IMR-90 (cell line): Measurements from ENCODE around the gene SP7. TPM values are rescaled to one million over a fixed set of nuclear protein-coding genes. Genes with fewer than 3 reads are reported as not detected.

Experiments used
- ATAC-seq: fragments of 200-7000 bp; cut with Tn5 transposase; 2 replicates; pipeline ENCODE4 v1.9.1; 2020; ENCODE audit warnings: low read depth, mild to moderate bottlenecking, moderate library complexity
- BruUV-seq: library from RNA; stranded (reverse); fragments of 400-500 nt; replicated peaks from 2 replicates; lab custom pipeline; 2021; lab: Mats Ljungman, UMichigan
- CTCF ChIA-PET: fragments of 300-600 bp; formaldehyde crosslinking; extraction: SDS; loops from one replicate; lab custom pipeline; 2021; ENCODE audit warnings: antibody characterized with exemption; lab: Yijun Ruan, JAX
- POLR2A ChIA-PET: fragments of 300-600 bp; sonication (Branson Sonifier 250); formaldehyde crosslinking; loops from one replicate; lab custom pipeline; 2022; ENCODE audit warnings: antibody characterized with exemption; ENCODE audit not compliant: unreplicated experiment; lab: Charles Lee
- DNase-seq: peaks from one replicate; pipeline ENCODE4 v3.0.0; 2013
- H2AFZ ChIP-seq: replicated peaks from 2 replicates; pipeline ENCODE3; 2013; ENCODE audit warnings: low read length, mild to moderate bottlenecking; ENCODE audit not compliant: poor library complexity
- H2AK5ac ChIP-seq: 2 replicates; pipeline ENCODE4 v1.6.1; 2013; ENCODE audit warnings: low read depth, low read length, inconsistent platforms
- H2AK9ac ChIP-seq: replicated peaks from 2 replicates; pipeline ENCODE3; 2013; ENCODE audit warnings: mild to moderate bottlenecking, low read depth, low read length, moderate library complexity; ENCODE audit not compliant: poor library complexity
- H2BK120ac ChIP-seq: 2 replicates; pipeline ENCODE4 v1.6.1; 2013; ENCODE audit warnings: low read depth, low read length, inconsistent platforms
- H2BK15ac ChIP-seq: 3 replicates; pipeline ENCODE4 v1.6.1; 2013; ENCODE audit warnings: low read depth, low read length, inconsistent platforms
- H2BK20ac ChIP-seq: 2 replicates; pipeline ENCODE4 v1.6.1; 2013; ENCODE audit warnings: low read depth, mild to moderate bottlenecking, inconsistent platforms, low read length, moderate library complexity
- H2BK5ac ChIP-seq: 2 replicates; pipeline ENCODE4 v1.6.1; 2013; ENCODE audit warnings: mild to moderate bottlenecking, low read depth, low read length, inconsistent platforms; ENCODE audit not compliant: poor library complexity, severe bottlenecking
- H3K14ac ChIP-seq: replicated peaks from 2 replicates; pipeline ENCODE4 v1.6.1; 2013; ENCODE audit warnings: low read depth, low read length, inconsistent platforms
- H3K18ac ChIP-seq: 2 replicates; pipeline ENCODE4 v1.6.1; 2013; ENCODE audit warnings: low read depth, low read length, control low read depth
- H3K23ac ChIP-seq: 2 replicates; pipeline ENCODE4 v1.6.1; 2013; ENCODE audit warnings: low read depth, low read length, inconsistent platforms
- H3K27ac ChIP-seq: 2 replicates; pipeline ENCODE4 v1.5.1; 2013; ENCODE audit warnings: mild to moderate bottlenecking, control low read depth, low read length; ENCODE audit not compliant: insufficient read depth
- H3K27me3 ChIP-seq: 2 replicates; pipeline ENCODE4 v1.6.1; 2013; ENCODE audit warnings: low read length; ENCODE audit not compliant: control insufficient read depth, insufficient read depth
- H3K36me3 ChIP-seq: 2 replicates; pipeline ENCODE4 v1.6.1; 2013; ENCODE audit warnings: low read length, mixed read lengths; ENCODE audit not compliant: control insufficient read depth, insufficient read depth
- H3K4ac ChIP-seq: 2 replicates; pipeline ENCODE4 v1.6.1; 2013; ENCODE audit warnings: low read depth, low read length, inconsistent platforms
- H3K4me1 ChIP-seq: 2 replicates; pipeline ENCODE4 v1.6.1; 2013; ENCODE audit warnings: low read length, mixed read lengths; ENCODE audit not compliant: control insufficient read depth, insufficient read depth
- H3K4me2 ChIP-seq: 2 replicates; pipeline ENCODE4 v1.6.1; 2013; ENCODE audit warnings: low read depth, mild to moderate bottlenecking, control low read depth, low read length, moderate library complexity
- H3K4me3 ChIP-seq: 2 replicates; pipeline ENCODE4 v1.5.1; 2013; ENCODE audit warnings: low read depth, mild to moderate bottlenecking, control low read depth, low read length, moderate library complexity; ENCODE audit not compliant: insufficient read depth
- H3K56ac ChIP-seq: 2 replicates; pipeline ENCODE4 v1.6.1; 2013; ENCODE audit warnings: low read length, inconsistent platforms; ENCODE audit not compliant: insufficient read depth; ENCODE audit errors: extremely low read depth
- H3K79me1 ChIP-seq, 2 experiments: 2 replicates each; pipeline ENCODE4 v1.6.1; 2013; ENCODE audit warnings: low read length in 2 of 2, inconsistent platforms in 1 of 2, low read depth in 1 of 2
- H3K9ac ChIP-seq: 2 replicates; pipeline ENCODE4 v1.6.1; 2013; ENCODE audit warnings: low read depth, low read length, control low read depth
- H3K9me1 ChIP-seq: 2 replicates; pipeline ENCODE4 v1.6.1; 2013; ENCODE audit warnings: low read length, inconsistent platforms; ENCODE audit not compliant: insufficient read depth
- H3K9me3 ChIP-seq: 2 replicates; pipeline ENCODE4 v1.6.1; 2013; ENCODE audit warnings: low read length; ENCODE audit not compliant: control insufficient read depth, insufficient read depth
- H4K20me1 ChIP-seq: 2 replicates; pipeline ENCODE4 v1.6.1; 2013; ENCODE audit warnings: low read length, inconsistent platforms; ENCODE audit not compliant: insufficient read depth
- H4K5ac ChIP-seq: 2 replicates; pipeline ENCODE4 v1.6.1; 2013; ENCODE audit warnings: mild to moderate bottlenecking, low read depth, low read length, control low read depth
- H4K8ac ChIP-seq, 2 experiments: 2 replicates each; pipeline ENCODE4 v1.6.1; 2013; ENCODE audit warnings: low read depth in 2 of 2, low read length in 2 of 2, control low read depth in 1 of 2, inconsistent platforms in 1 of 2
- H4K91ac ChIP-seq: 2 replicates; pipeline ENCODE4 v1.6.1; 2013; ENCODE audit warnings: low read depth, low read length, inconsistent platforms; ENCODE audit not compliant: insufficient read depth
- BHLHE40 ChIP-seq: fragments of 150-350 bp; IDR thresholded peaks from 2 replicates; pipeline ENCODE4 v1.6.1; 2016; ENCODE audit warnings: mild to moderate bottlenecking, low read depth, low read length
- CEBPB ChIP-seq: IDR thresholded peaks from 2 replicates; pipeline ENCODE4 v1.6.1; 2012; ENCODE audit warnings: low read depth, low read length, improper control_type of control experiment
- CHD1 ChIP-seq: IDR thresholded peaks from 2 replicates; pipeline ENCODE4 v1.6.1; 2012; ENCODE audit warnings: low read depth, low read length, improper control_type of control experiment
- CTCF ChIP-seq: conservative IDR thresholded peaks from 2 replicates; pipeline ENCODE4 v1.5.1; 2012; ENCODE audit warnings: mild to moderate bottlenecking, low read depth, low read length, improper control_type of control experiment
- FOS ChIP-seq: fragments of 150-350 bp; IDR thresholded peaks from 2 replicates; pipeline ENCODE4 v1.6.1; 2016; ENCODE audit warnings: low read depth, low read length
- MAFK ChIP-seq: IDR thresholded peaks from 2 replicates; pipeline ENCODE4 v1.6.1; 2012; ENCODE audit warnings: low read depth, low read length, improper control_type of control experiment
- MAZ ChIP-seq: IDR thresholded peaks from 2 replicates; pipeline ENCODE4 v1.6.1; 2012; ENCODE audit warnings: low read depth, mild to moderate bottlenecking, low read length, improper control_type of control experiment, moderate library complexity, borderline replicate concordance
- MXI1 ChIP-seq: IDR thresholded peaks from 2 replicates; pipeline ENCODE4 v1.6.1; 2012; ENCODE audit warnings: low read depth, mild to moderate bottlenecking, low read length, moderate library complexity, borderline replicate concordance
- NFE2L2 ChIP-seq: fragments of 150-350 bp; IDR thresholded peaks from 2 replicates; pipeline ENCODE4 v1.6.1; 2016; ENCODE audit warnings: low read depth, mild to moderate bottlenecking, low read length
- POLR2A ChIP-seq: IDR thresholded peaks from 2 replicates; pipeline ENCODE4 v1.6.1; 2012; ENCODE audit warnings: mild to moderate bottlenecking, low read depth, low read length
- RAD21 ChIP-seq: IDR thresholded peaks from 2 replicates; pipeline ENCODE4 v1.6.1; 2012; ENCODE audit warnings: low read length, improper control_type of control experiment
- RFX5 ChIP-seq: IDR thresholded peaks from 2 replicates; pipeline ENCODE4 v1.8.0; 2012; ENCODE audit warnings: low read depth, mild to moderate bottlenecking, low read length, moderate library complexity
- SMC3 ChIP-seq: fragments of 150-350 bp; IDR thresholded peaks from 2 replicates; pipeline ENCODE4 v1.6.1; 2016; ENCODE audit warnings: low read depth, mild to moderate bottlenecking, antibody characterized with exemption, low read length, moderate library complexity
- USF2 ChIP-seq: fragments of 150-350 bp; IDR thresholded peaks from 2 replicates; pipeline ENCODE4 v1.6.1; 2017; ENCODE audit warnings: mild to moderate bottlenecking, antibody characterized with exemption, low read length, low read depth
- WGBS, 2 experiments: methylation state at CpG; one replicate each; pipeline versions ENCODE4 v1.1.5 to v1.1.7; 2013; ENCODE audit warnings: missing lambda C conversion rate in 2 of 2; ENCODE audit not compliant: insufficient read length in 1 of 2; ENCODE audit errors: extremely low coverage in 2 of 2; 5-methylcytosine and 5-hydroxymethylcytosine counted together
- dilution Hi-C: fragments of 300-500 bp; cut with HindIII; formaldehyde crosslinking; loops from one replicate; pipeline ENCODE4 v1.14.3; 2018; ENCODE audit warnings: low sequenced_read_pairs; ENCODE audit not compliant: unreplicated experiment
- in situ Hi-C: fragments of 300-500 bp; cut with MboI; formaldehyde crosslinking; loops from 3 replicates; pipeline ENCODE4 v1.14.3; 2019; ENCODE audit warnings: low sequenced_read_pairs, inconsistent platforms, mixed read lengths
- intact Hi-C: fragments of 100-400 bp; cut with micrococcal nuclease; formaldehyde crosslinking; loops from 2 replicates; pipeline ENCODE4 v1.10.0; 2022
- polyA plus RNA-seq, 3 experiments: library from polyadenylated mRNA; depleted of rRNA; stranded (reverse); fragments of >200 nt; gene quantifications; 2 replicates each; pipeline ENCODE4 v1.2.3, GENCODE V29; 2012; ENCODE audit warnings: low replicate concordance in 1 of 3
- total RNA-seq: library from RNA; depleted of rRNA; stranded (reverse); fragments of >200 nt; gene quantifications from 2 replicates; pipeline ENCODE4 v1.2.3, GENCODE V29; 2012

The SP7 gene
- total and polyA plus RNA-seq, 2 of the 4 experiments (the other 2 are of a cell fraction) = not detected

- TF ChIP-seq CHD1 (no peak), FOS (no peak), MAFK (no peak), USF2 (no peak), BHLHE40 (no peak), RAD21 (no peak), POLR2A (no peak), CEBPB (no peak), RFX5 (no peak), MAZ (no peak), CTCF (no peak), NFE2L2 (no peak), SMC3 (no peak), MXI1 (no peak)
- Histone ChIP-seq H3K4me1 (no peaks in the 10 kb centered on the region), H3K4me2 (no peak overlapping the region), H4K91ac (no peak overlapping the region), H2BK120ac (no peak overlapping the region), H3K9ac (no peak overlapping the region), H3K36me3 (no peaks in the 10 kb centered on the region), H3K56ac (no peak overlapping the region), H3K27ac (no peak overlapping the region), H2BK5ac (no peak overlapping the region), H3K18ac (no peak overlapping the region), H3K9me3 (no peaks in the 10 kb centered on the region), H2BK20ac (no peak overlapping the region), H2BK15ac (no peak overlapping the region), H4K20me1 (no peaks in the 10 kb centered on the region), H2AK9ac (no peak overlapping the region), H3K79me1 (no peaks in the 10 kb centered on the region), H3K14ac (no peak overlapping the region), H3K4ac (no peak overlapping the region), H3K23ac (no peak overlapping the region), H3K9me1 (no peaks in the 10 kb centered on the region), H3K4me3 (no peak overlapping the region), H4K5ac (no peak overlapping the region), H3K27me3 (no peaks in the 10 kb centered on the region), H4K8ac (no peak overlapping the region), H2AK5ac (no peak overlapping the region), H2AFZ (no peak overlapping the region)
- no TSS peak for BruUV-seq
- POLR2A ChIA-PET = no interaction called here
- ATAC-seq (no peak), DNase-seq (no peak)
- intact Hi-C loops = no loop called here
- in situ Hi-C loops = loop anchor here (5.0 kb wide), 1 partner anchor 58 kb away; no protein-coding TSS in a partner anchor
- CTCF ChIA-PET = no interaction called here
- dilution Hi-C loops = no loop called here
- no CpG with 5 or more reads among the region's 5 CpGs for WGBS, 2 experiments
These were observed 22.8 kb upstream of the SP7 start for GRCh38 chr12:53358836-53359419.
